SK-N-SH (cell line): ENCODE results near the gene STARD7. TPM values are rescaled to one million over a fixed set of nuclear protein-coding genes. Genes with fewer than 3 reads are reported as not detected.
"Not testable (repeated sequence)": the region's sequence is repeated elsewhere in the genome, so short reads cannot be mapped to it uniquely, and the experiment has no call there.

Experiments
- CTCF ChIA-PET: fragments of 300-600, 350-600 bp; formaldehyde crosslinking; extraction: SDS; loops from one replicate; lab custom pipeline; 2021; lab: Yijun Ruan, JAX
- POLR2A ChIA-PET: fragments of 350-600 bp; sonication (Branson Sonifier 250); formaldehyde crosslinking; extraction: SDS; loops from one replicate; lab custom pipeline; 2020; ENCODE audit warnings: antibody characterized with exemption, inconsistent platforms; lab: Yijun Ruan, JAX
- DNase-seq: peaks from one replicate; pipeline ENCODE4 v3.0.0; 2012
- H2AFZ ChIP-seq: fragments of 200-600 bp; sonication (generic); 2 replicates; pipeline ENCODE4 v1.8.1; 2016; ENCODE audit warnings: antibody characterized with exemption, mild to moderate bottlenecking, low read depth
- H3F3A ChIP-seq: fragments of 200-600 bp; sonication (generic); replicated peaks from 2 replicates; pipeline ENCODE3; 2016; ENCODE audit warnings: antibody characterized with exemption, mild to moderate bottlenecking; ENCODE audit not compliant: insufficient read depth
- H3K27ac ChIP-seq, 2 experiments: fragments of 200-500 bp in 1 of 2; fragments of 200-600 bp in 1 of 2; sonication (Bioruptor generic) in 1 of 2; sonication (generic), shearing (Covaris generic) in 1 of 2; 2 replicates each; pipeline versions ENCODE4 v1.5.1 to v1.6.1; 2014 to 2016; ENCODE audit warnings: low read depth in 2 of 2, inconsistent platforms in 1 of 2, low read length in 1 of 2, mild to moderate bottlenecking in 1 of 2, mixed read lengths in 1 of 2
- H3K27me3 ChIP-seq: fragments of 200-600 bp; sonication (generic), shearing (Covaris generic); 2 replicates; pipeline ENCODE4 v1.6.1; 2016; ENCODE audit warnings: mixed run types; ENCODE audit not compliant: insufficient read depth
- H3K36me3 ChIP-seq, 2 experiments: fragments of 200-500 bp in 1 of 2; fragments of 200-600 bp in 1 of 2; sonication (Bioruptor generic) in 1 of 2; sonication (generic) in 1 of 2; replicated peaks in 1 of 2; 2 replicates each; pipeline versions ENCODE3 to v1.5.1; 2014 to 2016; ENCODE audit warnings: low read length in 1 of 2, mild to moderate bottlenecking in 1 of 2; ENCODE audit not compliant: insufficient read depth in 2 of 2, control insufficient read depth in 1 of 2
- H3K4me1 ChIP-seq, 2 experiments: fragments of 200-500 bp in 1 of 2; fragments of 200-600 bp in 1 of 2; sonication (Bioruptor generic) in 1 of 2; sonication (generic), shearing (Covaris generic) in 1 of 2; 2 replicates each; pipeline versions ENCODE4 v1.5.1 to v1.6.1; 2014 to 2016; ENCODE audit warnings: low read depth in 1 of 2, low read length in 1 of 2, mixed run types in 1 of 2; ENCODE audit not compliant: insufficient read depth in 2 of 2, control insufficient read depth in 1 of 2
- H3K4me2 ChIP-seq: fragments of 200-600 bp; sonication (generic), shearing (Covaris generic); 2 replicates; pipeline ENCODE4 v1.6.1; 2017; ENCODE audit warnings: mixed run types
- H3K4me3 ChIP-seq, 2 experiments: fragments of 200-500 bp in 1 of 2; fragments of 200-600 bp in 1 of 2; sonication (Bioruptor generic) in 1 of 2; sonication (generic), shearing (Covaris generic) in 1 of 2; 2 replicates each; pipeline versions ENCODE4 v1.5.1 to v1.8.1; 2014 to 2016; ENCODE audit warnings: low read depth in 2 of 2, inconsistent platforms in 1 of 2, low read length in 1 of 2, mild to moderate bottlenecking in 1 of 2, mixed read lengths in 1 of 2, moderate library complexity in 1 of 2
- H3K79me2 ChIP-seq: fragments of 200-600 bp; sonication (generic); 2 replicates; pipeline ENCODE4 v1.8.1; 2017; ENCODE audit warnings: mild to moderate bottlenecking; ENCODE audit not compliant: insufficient read depth
- H3K9ac ChIP-seq: fragments of 200-600 bp; sonication (generic); 2 replicates; pipeline ENCODE4 v1.6.1; 2017; ENCODE audit warnings: mixed run types
- H3K9me2 ChIP-seq: fragments of 200-600 bp; sonication (generic); 2 replicates; pipeline ENCODE4 v1.6.1; 2017; ENCODE audit warnings: mixed run types
- H3K9me3 ChIP-seq: fragments of 200-600 bp; sonication (generic); 2 replicates; pipeline ENCODE4 v1.6.1; 2017; ENCODE audit warnings: mixed run types, mild to moderate bottlenecking, moderate library complexity
- H4K20me1 ChIP-seq: fragments of 200-600 bp; sonication (generic); 2 replicates; pipeline ENCODE4 v1.6.1; 2017; ENCODE audit warnings: mild to moderate bottlenecking, mixed run types; ENCODE audit not compliant: insufficient read depth
- EP300 ChIP-seq, 2 experiments: IDR thresholded peaks; 2 replicates each; pipeline versions ENCODE4 v1.4.0 to v1.6.1; 2012; ENCODE audit warnings: borderline replicate concordance in 1 of 2, low read depth in 1 of 2, low read length in 1 of 2
- FOXJ3 ChIP-seq: sonication (generic); formaldehyde crosslinking; IDR thresholded peaks from 2 replicates; pipeline ENCODE4 v1.5.1; 2020; ENCODE audit warnings: mild to moderate bottlenecking, missing genetic modification reagents
- MAX ChIP-seq: IDR thresholded peaks from 2 replicates; pipeline ENCODE4 v1.4.0; 2012; ENCODE audit warnings: low read depth
- RFX5 ChIP-seq: IDR thresholded peaks from 2 replicates; pipeline ENCODE4 v1.6.1; 2012; ENCODE audit warnings: mild to moderate bottlenecking, improper control_type of control experiment, low read length
- USF2 ChIP-seq: fragments of 150-350 bp; IDR thresholded peaks from 2 replicates; pipeline ENCODE4 v1.6.1; 2017; ENCODE audit warnings: antibody characterized with exemption, low read length, low read depth, borderline replicate concordance
- WGBS: methylation state at CpG from one replicate; pipeline ENCODE4 v1.1.6; 2017; ENCODE audit warnings: low lambda C conversion rate; 5-methylcytosine and 5-hydroxymethylcytosine counted together
- polyA plus RNA-seq, 3 experiments: library from polyadenylated mRNA; depleted of rRNA; stranded (reverse); fragments of >200 nt; gene quantifications; 2 replicates each; pipeline ENCODE4 v1.2.3, GENCODE V29; 2012
- TF ChIP-seq, protein P1 (sequence below): IDR thresholded peaks from 2 replicates; pipeline ENCODE4 v1.4.0; 2012; ENCODE audit warnings: low read depth, borderline replicate concordance
- TF ChIP-seq, protein P2 (sequence below): fragments of 200-600 bp; sonication (generic); IDR thresholded peaks from 2 replicates; pipeline ENCODE4 v1.6.1; 2017; ENCODE audit warnings: antibody characterized with exemption, mild to moderate bottlenecking, moderate library complexity

Gene STARD7
- polyA plus RNA-seq, 1 of the 3 experiments (the other 2 are of a cell fraction), result 36.1 TPM

DNA sequence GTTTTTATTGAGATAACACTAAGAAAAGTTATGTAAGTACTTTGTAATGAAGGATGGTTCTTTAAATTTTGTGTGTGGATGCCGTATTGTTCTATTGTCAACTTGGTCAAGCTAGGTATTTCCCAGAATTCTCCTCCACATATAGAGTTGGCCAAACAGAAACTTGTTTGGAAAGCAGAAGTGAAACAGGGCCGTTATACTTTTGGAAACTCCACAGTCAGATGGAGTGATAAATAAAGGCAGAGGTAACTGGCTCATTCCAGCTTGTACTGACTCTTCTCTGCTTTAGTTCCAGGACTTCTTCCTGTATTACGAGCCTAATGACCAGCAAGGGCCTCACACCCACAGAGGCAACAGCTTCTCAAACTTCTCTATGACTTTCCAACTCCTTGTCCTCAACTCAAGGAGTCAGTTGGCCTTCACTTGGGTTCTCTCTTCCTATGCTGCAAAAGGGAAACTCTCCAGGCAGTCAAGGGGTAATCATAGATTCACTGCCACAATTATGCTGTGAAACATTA lies 16.4 kb upstream of the STARD7 start (continued):
- TF ChIP-seq, protein P1, sequence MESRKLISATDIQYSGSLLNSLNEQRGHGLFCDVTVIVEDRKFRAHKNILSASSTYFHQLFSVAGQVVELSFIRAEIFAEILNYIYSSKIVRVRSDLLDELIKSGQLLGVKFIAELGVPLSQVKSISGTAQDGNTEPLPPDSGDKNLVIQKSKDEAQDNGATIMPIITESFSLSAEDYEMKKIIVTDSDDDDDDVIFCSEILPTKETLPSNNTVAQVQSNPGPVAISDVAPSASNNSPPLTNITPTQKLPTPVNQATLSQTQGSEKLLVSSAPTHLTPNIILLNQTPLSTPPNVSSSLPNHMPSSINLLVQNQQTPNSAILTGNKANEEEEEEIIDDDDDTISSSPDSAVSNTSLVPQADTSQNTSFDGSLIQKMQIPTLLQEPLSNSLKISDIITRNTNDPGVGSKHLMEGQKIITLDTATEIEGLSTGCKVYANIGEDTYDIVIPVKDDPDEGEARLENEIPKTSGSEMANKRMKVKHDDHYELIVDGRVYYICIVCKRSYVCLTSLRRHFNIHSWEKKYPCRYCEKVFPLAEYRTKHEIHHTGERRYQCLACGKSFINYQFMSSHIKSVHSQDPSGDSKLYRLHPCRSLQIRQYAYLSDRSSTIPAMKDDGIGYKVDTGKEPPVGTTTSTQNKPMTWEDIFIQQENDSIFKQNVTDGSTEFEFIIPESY, result no peak
- TF ChIP-seq USF2 (no peak), RFX5 (no peak), EP300 (IDR thresholded peaks at IDR 0.05; ENCODE audit: borderline replicate concordance in 1 of 2, low read depth in 1 of 2, low read length in 1 of 2) (no peak), FOXJ3 (CRISPR knock-in tag) (no peak), MAX (no peak)
- TF ChIP-seq, protein P2, sequence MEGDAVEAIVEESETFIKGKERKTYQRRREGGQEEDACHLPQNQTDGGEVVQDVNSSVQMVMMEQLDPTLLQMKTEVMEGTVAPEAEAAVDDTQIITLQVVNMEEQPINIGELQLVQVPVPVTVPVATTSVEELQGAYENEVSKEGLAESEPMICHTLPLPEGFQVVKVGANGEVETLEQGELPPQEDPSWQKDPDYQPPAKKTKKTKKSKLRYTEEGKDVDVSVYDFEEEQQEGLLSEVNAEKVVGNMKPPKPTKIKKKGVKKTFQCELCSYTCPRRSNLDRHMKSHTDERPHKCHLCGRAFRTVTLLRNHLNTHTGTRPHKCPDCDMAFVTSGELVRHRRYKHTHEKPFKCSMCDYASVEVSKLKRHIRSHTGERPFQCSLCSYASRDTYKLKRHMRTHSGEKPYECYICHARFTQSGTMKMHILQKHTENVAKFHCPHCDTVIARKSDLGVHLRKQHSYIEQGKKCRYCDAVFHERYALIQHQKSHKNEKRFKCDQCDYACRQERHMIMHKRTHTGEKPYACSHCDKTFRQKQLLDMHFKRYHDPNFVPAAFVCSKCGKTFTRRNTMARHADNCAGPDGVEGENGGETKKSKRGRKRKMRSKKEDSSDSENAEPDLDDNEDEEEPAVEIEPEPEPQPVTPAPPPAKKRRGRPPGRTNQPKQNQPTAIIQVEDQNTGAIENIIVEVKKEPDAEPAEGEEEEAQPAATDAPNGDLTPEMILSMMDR, result no peak

DNA sequence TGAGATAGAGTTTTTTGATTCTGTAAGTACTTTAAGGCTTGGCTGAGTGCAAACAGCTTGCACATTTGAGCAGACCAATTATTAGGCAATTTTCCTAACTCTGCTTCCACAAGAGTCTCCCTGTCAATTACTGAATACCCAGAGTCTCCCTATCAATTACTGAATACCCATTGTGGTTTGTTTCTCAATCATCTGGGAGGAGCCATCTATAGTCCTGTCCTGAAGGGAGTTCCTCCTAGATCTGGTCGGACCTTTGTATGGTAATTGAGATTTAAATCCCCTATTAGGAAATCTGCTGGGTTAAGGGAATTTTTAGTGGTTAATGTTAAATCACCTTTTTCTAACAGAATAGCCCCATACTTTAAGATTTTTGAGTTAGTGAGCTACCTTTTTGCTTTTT lies 12.5 kb upstream of the STARD7 start:
- H3K9ac ChIP-seq, DNase-seq, H3K4me2 ChIP-seq, H4K20me1 ChIP-seq, H3K27ac ChIP-seq, H3K4me3 ChIP-seq, CTCF ChIA-PET, H3K9me2 ChIP-seq, H3F3A ChIP-seq, H3K9me3 ChIP-seq, H3K36me3 ChIP-seq, POLR2A ChIA-PET, H2AFZ ChIP-seq, H3K27me3 ChIP-seq, H3K4me1 ChIP-seq, H3K79me2 ChIP-seq: not testable (repeated sequence)
- WGBS, result 100% methylated on average over 1 of the region's 1 CpG

GRCh38 chr2:96219959-96220358 lies 11.3 kb upstream of the STARD7 start:
- WGBS, result no CpG with 5 or more reads among the region's 4 CpGs
- POLR2A ChIA-PET, CTCF ChIA-PET, H3K27ac ChIP-seq, H3K9me2 ChIP-seq, H3K9ac ChIP-seq, H3K4me3 ChIP-seq, H3K79me2 ChIP-seq, H4K20me1 ChIP-seq, DNase-seq, H3K36me3 ChIP-seq, H3K4me2 ChIP-seq, H2AFZ ChIP-seq, H3K9me3 ChIP-seq, H3K4me1 ChIP-seq, H3F3A ChIP-seq, H3K27me3 ChIP-seq: not testable (repeated sequence)
